ENCODE results near the gene PLAAT2. TPM values are rescaled to one million over a fixed set of nuclear protein-coding genes. Genes with fewer than 3 reads are reported as not detected.

PLAAT2 gene
- total and polyA plus RNA-seq, 9 of the 15 experiments (the other 6 are each of a cell fraction or from before 2014, with no cell fraction given): not detected

GRCh38 chr11:63518548-63518947 lies 44.6 kb downstream of the PLAAT2 start (continued):
- no peak for TF ChIP-seq TEAD1 (CRISPR knock-in tag; IDR thresholded peaks at IDR 0.05)
- TF ChIP-seq TAF9B (IDR thresholded peaks at IDR 0.05; ENCODE audit: partially characterized antibody): no peak
- no peak for TF ChIP-seq JUN (IDR thresholded peaks at IDR 0.05; ENCODE audit: borderline replicate concordance, low read depth, low read length)
- TF ChIP-seq JUN (CRISPR knock-in tag; IDR thresholded peaks at IDR 0.05; ENCODE audit: borderline replicate concordance): no peak
- no peak for TF ChIP-seq PTBP1 (IDR thresholded peaks at IDR 0.05; ENCODE audit: low read depth, low read length)
- no peak for TF ChIP-seq SMARCA5 (IDR thresholded peaks at IDR 0.05)
- no peak for TF ChIP-seq MNT (conservative IDR thresholded peaks at IDR 0.05)
- TF ChIP-seq NR2F6 (CRISPR knock-in tag; IDR thresholded peaks at IDR 0.05): no peak
- TF ChIP-seq KLF16 (IDR thresholded peaks at IDR 0.05): peak; percentile 48; the same call in 1 of the 2 replicates
- no peak for TF ChIP-seq DIDO1 (tag; IDR thresholded peaks at IDR 0.05; ENCODE audit: low read depth)
- peak; percentile 81 for TF ChIP-seq DPF2 (IDR thresholded peaks at IDR 0.05)
- TF ChIP-seq LARP7 (IDR thresholded peaks at IDR 0.05): no peak

- H3K27me3 ChIP-seq (ENCODE audit: control insufficient read depth in 2 of 2, insufficient read depth in 2 of 2, low read length in 2 of 2): no peaks in the 10 kb centered on the region
- H2AFZ ChIP-seq (ENCODE audit: low read depth, low read length): no peak overlapping the region
- ChIA-PET CTCF (ENCODE audit: low intra/inter-chr PET ratio) (no interaction called here), POLR2A (interaction anchor here (0.8 to 3.0 kb wide), 5 partner anchors 9 to 39 kb away, joined by 3 to 11 read pairs (median 4); no protein-coding TSS in a partner anchor)
- no peaks in the 10 kb centered on the region for H3K36me3 ChIP-seq (ENCODE audit: control insufficient read depth, insufficient read depth, low read length)
- DNase-seq (ENCODE audit: extremely low read depth in 1 of 4, low spot score in 3 of 4): peak in 2 of 4 experiments; percentile 83 to 88
- peak; percentile 94 for FAIRE-seq
- no peak overlapping the region; a peak in 1 of 4 replicates for H3K9ac ChIP-seq (ENCODE audit: insufficient read depth in 1 of 2, low read depth in 2 of 2, low read length in 2 of 2)
- H3K27ac ChIP-seq (ENCODE audit: extremely low read depth, low read depth, low read length): peak overlapping the region; percentile 11; the same call in 2 of the 3 replicates
- ATAC-seq: peak; percentile 94
- peak overlapping the region; percentile 28; the same call in 1 of the 2 replicates for H3K4me2 ChIP-seq (ENCODE audit: insufficient read depth, low read length)
- H3K9me1 ChIP-seq (ENCODE audit: control insufficient read depth, insufficient read depth, low read length): no peaks in the 10 kb centered on the region
- WGBS (ENCODE audit: insufficient coverage, low coverage, missing lambda C conversion rate): 3% methylated on average over 5 of the region's 5 CpGs
- intact Hi-C loops (cut with micrococcal nuclease) (loop anchor here (2.0 kb wide), 1 partner anchor 66 kb away; no protein-coding TSS in a partner anchor), in situ Hi-C loops (cut with MboI) (no loop called here)
- H3K9me3 ChIP-seq (replicated peaks; ENCODE audit: control insufficient read depth, insufficient read depth, low read depth, low read length): no peaks in the 10 kb centered on the region; the same call in 1 of the 2 replicates
- BruUV-seq (replicated peaks): no TSS peak
- no peaks in the 10 kb centered on the region for H3K79me2 ChIP-seq (ENCODE audit: control insufficient read depth, insufficient read depth, low read length)
- peaks cover 16 to 29% of the 10 kb centered on the region in 2 experiments for H3K4me1 ChIP-seq (replicated peaks in 1 of 2; ENCODE audit: control insufficient read depth in 2 of 2, insufficient read depth in 2 of 2, low read length in 2 of 2)
- no peaks in the 10 kb centered on the region for H4K20me1 ChIP-seq (replicated peaks; ENCODE audit: control insufficient read depth, insufficient read depth, low read length)
- no peak overlapping the region for H3K4me3 ChIP-seq
- TF ChIP-seq ZBTB8A (IDR thresholded peaks at IDR 0.05; ENCODE audit: partially characterized antibody): no peak
- TF ChIP-seq CBX2 (IDR thresholded peaks at IDR 0.05; ENCODE audit: insufficient read depth, low read length, poor library complexity, severe bottlenecking): no peak
- TF ChIP-seq ZFP30 (CRISPR knock-in tag; IDR thresholded peaks at IDR 0.05; ENCODE audit: borderline replicate concordance): no peak
- TF ChIP-seq TEAD2 (tag; IDR thresholded peaks at IDR 0.05): no peak
- 0 out of 2 replicates have a peak, but pooled peaks have one; percentile 18 for TF ChIP-seq ZNF589 (CRISPR knock-in tag; IDR thresholded peaks at IDR 0.05; ENCODE audit: low read depth)
- no peak for TF ChIP-seq COPS2 (conservative IDR thresholded peaks at IDR 0.05)
- TF ChIP-seq PHF21A (IDR thresholded peaks at IDR 0.05; ENCODE audit: borderline replicate concordance, low read depth): no peak
- no peak for TF ChIP-seq STAT5B (CRISPR knock-in tag; IDR thresholded peaks at IDR 0.05)
- TF ChIP-seq RBBP5 (IDR thresholded peaks at IDR 0.05; ENCODE audit: borderline replicate concordance, insufficient read depth, low read length, poor library complexity, severe bottlenecking): no peak
- peak; percentile 39; the same call in 1 of the 2 replicates for TF ChIP-seq NFE2 (IDR thresholded peaks at IDR 0.05; ENCODE audit: low read depth)
- no peak for TF ChIP-seq GABPA (tag; conservative IDR thresholded peaks at IDR 0.05; ENCODE audit: low read depth)
- peak; percentile 60 for TF ChIP-seq FOSL1 (tag; conservative IDR thresholded peaks at IDR 0.05)
These were observed 46.0 kb downstream of the PLAAT2 start for GRCh38 chr11:63517156-63517555.

Measured in K562 (cell line).